IPS-NIHi11 (cell line): Measurements from ENCODE around the gene PGLYRP2.
"Not testable (repeated sequence)": the region's sequence is repeated elsewhere in the genome, so short reads cannot be mapped to it uniquely, and the experiment has no call there.

Source experiments
- DNase-seq: peaks from one replicate; pipeline ENCODE4 v3.0.0; 2012; ENCODE audit warnings: mixed read lengths, low spot score

PGLYRP2 gene

DNA sequence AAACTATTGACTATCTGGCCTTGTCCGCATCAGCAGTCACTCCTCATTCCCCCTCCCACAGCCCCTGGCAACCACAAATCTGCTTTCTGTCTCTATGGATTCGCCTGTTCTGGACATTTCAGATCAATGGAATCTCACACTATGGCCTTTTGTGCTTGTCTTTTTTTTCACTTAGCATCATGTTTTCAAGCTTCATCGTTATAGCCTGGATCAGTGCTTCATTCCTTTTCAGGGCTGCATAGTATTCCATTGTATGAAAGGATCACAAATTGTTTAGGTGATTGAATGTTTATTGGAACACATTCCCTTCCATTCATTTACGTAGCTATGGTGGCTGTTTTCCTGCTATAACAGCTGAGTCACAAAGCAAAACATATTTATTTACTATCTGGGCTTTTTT is 7.7 kb upstream of the PGLYRP2 start:
- no peak for DNase-seq

DNA sequence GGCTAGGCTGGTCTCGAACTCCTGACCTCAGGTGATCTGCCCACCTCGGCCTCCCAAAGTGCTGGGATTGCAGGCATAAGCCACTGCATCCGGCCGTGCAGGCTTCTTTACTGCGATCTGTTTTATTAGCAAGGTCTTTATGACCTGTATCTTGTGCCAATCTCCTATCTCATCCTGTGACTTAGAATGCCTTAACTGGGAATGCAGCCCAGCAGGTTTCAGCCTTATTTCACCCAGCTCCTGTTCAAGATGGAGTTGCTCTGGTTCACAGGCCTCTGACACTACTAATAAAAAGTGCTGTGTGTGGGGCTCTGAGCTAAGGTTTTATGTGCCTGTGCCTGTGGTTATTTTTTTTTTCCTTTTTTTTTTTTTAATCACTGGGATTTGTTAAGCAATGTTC is 6.5 kb upstream of the PGLYRP2 start:
- DNase-seq = not testable (repeated sequence)

DNA sequence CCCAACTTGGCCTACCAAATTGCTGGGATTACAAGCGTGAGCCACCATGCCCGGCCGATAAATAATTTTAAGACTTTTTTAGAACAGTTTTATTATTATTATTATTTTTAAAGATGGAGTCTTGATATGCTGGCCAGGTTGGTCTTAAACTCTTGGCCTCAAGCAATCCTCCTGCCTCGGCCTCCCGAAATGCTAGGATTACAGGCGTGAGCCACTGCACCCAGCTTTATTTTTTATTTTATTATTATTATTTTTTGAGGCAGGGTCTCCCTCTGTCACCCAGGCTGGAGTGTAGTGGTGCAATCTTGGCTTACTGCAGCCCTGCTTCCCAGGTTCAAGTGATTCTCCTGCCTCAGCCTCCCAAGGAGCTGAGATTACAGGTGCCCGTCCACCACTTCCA is 1.7 kb upstream of the PGLYRP2 start:
- not testable (repeated sequence) for DNase-seq

DNA sequence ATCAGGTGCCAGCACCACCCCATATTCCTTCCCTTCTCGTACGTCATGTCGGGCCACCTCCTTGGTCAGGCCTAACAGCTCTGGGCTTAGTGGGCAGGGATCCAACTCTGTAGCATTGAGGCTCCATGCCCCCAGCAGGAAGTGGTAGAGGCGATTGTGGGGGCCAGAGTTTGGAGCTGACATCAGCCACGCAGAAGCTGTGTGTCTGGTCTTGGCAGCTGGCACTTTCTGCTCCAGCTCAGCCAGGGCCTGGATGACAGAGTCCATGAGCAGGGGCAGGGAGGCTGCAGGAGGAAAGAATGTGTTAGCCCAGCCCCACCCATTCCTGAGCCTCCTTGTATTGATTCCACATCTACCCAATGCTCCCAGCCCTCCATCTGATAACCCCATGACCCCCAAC is 3.0 kb downstream of the PGLYRP2 start:
- DNase-seq = no peak

DNA sequence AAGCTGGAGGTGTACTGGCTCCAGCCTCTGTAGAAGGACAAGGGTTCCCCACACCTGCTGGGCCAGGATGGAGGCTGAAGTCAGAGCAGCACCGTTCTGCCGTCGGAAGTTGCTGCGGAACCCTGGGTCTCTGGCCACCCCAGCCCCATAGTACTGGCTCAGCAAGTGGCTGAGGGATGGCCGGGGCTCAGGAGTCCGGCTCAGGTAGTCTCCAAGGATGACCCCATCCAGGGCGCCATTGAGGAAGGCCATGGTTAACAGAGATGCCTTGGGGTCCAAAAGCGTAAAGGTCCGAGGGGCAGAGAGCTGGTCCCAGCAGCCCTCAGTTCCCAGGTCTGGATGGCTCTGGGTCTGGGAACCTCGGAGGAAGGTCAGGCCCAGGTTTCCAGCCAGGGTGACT is 3.7 kb downstream of the PGLYRP2 start:
- DNase-seq = no peak

DNA sequence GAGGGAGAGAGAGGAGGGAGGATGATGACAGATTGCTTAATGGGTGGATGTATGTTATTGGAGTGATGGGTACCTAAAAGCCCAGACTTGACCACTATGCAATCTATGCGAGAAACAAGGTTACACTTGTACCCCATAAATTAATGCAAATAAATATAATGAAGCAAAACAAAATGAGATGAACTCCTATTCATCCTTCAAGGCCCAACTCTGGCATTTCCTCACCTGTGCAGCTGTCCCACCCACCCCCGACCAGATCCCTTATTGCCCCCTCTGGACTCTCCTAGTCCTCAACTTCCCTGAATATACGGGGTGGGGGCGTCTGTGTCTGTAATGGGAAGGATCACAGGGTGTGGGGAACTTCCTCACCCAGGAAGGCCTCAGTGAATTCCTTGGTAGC is 4.1 kb downstream of the PGLYRP2 start:
- DNase-seq = no peak

DNA sequence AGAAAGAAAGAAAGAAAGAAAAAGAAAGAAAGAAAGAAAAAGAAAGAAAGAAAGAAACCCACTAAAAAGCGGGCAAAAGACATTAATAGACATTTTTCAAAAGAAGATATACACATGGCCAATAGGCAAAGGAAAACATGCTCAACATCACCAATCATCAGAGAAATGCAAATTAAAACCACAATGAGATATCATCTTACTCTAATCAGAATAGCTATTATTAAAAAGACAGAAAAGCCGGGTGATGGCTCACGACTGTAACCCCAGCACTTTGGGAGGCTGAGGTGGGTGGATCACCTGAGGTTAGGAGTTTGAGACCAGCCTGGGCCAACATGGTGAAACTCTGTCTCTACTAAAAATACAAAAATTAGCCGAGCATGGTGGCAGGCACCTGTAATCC is 5.5 kb downstream of the PGLYRP2 start:
- not testable (repeated sequence) for DNase-seq

DNA sequence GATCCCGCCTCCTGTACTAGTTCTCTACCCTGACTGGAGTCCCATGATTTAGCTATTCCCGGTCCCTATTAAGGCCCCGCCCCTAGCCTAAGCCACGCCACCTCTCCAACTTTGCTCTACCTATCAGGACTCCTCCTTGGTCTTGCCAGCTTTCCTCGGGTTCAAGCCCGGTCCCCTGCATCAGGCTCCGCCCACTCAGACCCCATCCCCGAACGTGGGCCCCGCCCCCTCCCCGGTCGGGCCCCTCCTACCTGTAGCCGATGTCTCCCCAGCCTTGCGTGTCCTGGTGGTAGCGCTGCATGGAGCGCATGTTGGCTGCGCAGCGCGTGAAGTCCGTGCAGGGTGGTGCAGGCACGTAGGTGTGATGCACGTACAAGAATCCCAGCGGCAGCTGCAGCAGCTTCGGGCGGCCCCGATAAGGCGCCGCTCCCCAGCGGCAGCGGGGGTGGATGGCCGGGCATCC is 7.6 kb downstream of the PGLYRP2 start:
- DNase-seq = no peak

DNA sequence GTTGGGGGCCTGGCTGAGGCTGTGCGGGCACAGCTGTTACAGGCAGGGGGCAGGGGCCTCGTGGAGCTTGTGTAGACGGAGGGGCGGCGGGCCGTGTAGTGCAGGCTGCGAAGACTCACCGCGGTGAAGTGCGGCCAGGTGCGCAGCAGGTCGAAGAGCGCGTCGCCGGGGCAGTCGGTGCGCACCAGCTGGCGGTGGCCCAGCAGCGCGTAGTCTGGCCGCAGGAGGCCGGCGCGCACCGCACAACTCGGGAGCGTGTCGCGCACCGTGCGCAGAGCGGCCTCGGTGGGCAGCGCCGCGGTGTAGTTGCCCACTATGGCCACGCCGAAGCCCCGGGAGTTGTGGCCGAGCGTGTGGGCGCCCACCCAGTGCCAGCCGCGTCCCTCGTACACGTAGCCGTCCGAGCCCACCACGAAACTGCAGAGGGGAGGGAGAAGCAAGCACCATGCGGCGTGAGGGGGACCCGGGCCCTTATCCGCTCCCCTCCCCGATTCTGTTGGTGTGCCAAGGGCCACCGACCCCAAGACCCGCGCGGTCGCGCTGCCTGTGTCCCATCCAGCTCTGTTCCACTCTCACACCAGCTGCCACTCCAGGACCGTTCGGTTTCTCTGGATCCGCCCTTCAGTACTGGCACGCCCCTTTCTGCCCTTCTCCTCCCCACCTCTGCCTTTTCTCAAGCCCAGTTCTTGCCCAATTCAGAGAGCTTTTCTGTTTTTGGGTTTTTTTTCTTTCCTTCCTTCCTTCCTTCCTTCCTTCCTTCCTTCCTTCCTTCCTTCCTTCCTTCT is 9.6 kb downstream of the PGLYRP2 start:
- peak; percentile 55 for DNase-seq

DNA sequence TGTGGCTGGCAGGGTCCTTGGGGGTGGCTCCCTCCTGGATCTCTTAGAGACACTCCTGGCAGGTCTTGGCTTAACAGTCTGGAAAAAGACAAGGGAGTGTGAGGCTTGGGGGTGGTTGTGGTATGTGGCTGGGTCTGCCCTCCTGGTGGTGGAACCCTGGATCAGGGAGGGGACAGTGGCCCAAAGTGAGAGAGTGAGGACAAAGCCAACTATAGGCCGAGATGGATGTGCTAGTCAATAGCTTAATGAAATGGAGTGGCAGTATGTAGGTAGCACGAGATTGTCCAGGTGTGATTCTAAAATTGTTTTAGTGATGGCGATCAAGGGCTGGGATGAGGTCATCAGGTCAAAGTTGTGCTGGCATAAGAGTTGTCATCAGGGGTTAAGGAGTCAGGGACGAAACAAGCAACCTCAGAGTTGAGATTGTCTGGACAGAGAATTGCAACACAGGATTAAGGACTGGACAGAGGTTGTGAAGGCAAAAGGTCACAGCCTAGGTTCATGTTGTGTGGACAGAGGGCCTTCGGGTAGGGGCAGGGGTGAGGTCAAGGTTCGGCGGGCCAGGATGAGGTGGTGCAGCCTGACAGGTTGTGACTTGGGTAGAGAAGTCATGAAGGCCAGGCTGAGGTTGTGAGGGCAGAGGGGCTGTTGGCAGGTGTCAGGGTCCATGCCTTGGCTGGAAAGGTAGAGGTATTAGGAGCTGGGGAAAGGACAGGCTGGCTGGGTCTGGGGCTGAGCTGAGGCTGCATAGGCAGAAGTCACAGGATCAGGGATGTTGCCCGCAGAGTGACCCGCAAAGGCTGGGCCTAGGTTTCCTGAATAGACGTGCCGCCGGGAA is 10.4 kb downstream of the PGLYRP2 start:
- no peak for DNase-seq

DNA sequence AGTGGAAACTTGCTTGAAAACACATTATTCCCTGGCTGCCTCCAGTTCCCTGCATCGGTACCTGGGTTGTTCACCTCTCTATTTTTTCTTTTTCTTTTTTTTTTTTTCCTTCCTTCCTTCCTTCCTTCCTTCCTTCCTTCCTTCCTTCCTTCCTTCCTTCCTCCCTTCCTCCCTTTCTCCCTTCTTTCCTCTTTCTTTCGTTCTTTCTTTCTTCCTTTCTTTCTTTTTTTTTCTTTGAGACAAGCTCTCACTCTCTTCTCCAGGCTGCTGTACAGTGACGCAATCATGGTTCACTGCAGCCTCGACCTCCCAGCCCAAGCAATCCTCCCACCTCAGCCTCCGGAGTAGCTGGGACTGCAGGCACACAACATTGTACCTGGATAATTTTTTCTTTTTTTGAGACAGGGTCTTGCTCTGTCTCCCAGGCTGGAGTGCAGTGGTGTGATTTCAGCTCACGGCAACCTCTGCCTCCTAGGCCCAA is 11.5 kb downstream of the PGLYRP2 start:
- no peak for DNase-seq

DNA sequence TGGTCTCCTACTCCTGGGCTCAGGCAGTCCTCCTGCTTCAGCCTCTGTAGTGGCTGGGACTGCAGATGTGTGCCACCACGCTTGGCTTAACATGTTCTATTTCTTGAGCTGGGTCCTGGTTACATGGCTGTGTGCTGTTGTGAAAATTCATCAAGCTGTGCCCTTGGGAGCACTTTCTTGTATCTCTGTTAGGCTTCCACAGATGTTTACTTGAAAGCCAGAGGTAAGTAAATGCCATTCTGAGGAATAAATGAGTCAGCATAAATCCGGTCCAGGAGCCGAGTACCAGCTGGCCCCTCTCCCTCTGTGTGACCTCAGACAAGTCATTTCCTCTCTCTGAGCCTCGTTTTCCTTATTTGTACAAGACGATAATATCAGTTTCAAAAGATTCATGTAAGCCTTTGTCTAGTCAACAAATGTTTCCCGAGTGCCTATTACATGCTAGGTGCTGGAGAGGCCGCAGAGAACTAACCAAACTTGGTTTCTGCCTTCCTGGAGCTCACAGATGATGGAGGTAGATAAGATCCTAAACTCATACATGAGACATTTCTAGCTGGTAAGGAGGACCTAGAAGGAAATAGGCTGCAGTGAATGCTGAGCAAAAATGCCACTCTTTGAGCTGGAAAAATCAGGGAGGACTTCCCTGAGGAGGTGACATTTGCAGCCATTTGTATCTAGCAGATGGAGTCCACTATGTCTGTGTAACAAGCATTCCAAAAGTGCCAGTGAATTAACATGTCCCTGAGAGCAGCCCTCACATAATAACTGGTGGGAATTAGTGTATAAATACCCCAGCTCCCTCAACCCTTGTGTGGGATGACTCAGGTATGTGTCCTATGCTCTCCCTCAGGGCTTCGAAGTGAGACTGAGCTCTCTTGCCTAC is 12.2 kb downstream of the PGLYRP2 start:
- DNase-seq = no peak

DNA sequence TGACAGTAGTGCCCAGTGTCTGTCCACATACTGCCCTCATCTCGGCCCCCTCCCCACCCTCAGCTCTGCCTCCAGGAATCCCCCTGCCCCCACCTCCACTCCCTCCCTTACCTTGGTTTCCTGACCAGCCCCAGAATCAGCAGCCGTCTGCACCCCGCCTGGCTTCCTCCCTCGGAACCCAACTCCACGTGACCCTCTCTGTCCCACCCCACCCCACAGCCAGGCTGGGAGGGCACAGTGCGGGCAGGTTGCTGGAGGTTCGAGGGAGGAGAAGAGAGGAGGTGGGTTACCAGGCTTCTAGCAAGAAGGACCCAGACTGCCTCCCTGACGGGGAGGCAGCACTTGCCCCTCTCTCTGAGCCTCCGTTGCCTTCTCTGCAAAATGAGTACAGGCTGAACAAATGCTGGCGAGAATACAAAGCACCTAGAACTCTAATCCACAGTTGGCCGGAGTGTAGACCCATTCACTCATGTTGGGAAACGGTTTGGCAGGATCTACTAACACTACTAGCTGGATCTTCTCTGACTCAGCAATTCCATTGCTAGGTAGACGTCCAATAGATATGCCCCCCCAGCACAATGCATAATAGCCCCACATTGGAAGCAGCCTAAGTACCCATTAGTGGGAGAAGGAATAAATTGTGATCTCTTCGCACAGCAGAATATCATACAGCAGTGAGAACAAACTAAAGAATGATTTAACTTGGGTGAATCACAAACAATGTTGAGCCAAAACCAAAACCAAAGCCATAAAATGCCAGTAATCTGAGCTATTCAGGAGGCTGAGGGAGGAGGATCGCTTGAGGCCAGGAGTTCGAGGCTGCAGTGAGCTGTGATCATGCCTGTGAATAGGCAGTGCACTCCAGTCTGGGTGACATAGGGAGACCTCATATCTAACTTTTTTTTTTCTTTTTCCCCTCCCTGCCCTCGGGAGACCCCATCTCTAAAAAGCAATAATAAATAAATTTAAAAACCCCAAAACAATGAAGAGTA is 14.6 kb downstream of the PGLYRP2 start, which contains the start of gene RASAL3:
Gene RASAL3, minus strand, starts transcription at position 151 of the 992 bp plus-strand sequence. CDS start 186 bp downstream, outside the sequence.
- no peak for DNase-seq

DNA sequence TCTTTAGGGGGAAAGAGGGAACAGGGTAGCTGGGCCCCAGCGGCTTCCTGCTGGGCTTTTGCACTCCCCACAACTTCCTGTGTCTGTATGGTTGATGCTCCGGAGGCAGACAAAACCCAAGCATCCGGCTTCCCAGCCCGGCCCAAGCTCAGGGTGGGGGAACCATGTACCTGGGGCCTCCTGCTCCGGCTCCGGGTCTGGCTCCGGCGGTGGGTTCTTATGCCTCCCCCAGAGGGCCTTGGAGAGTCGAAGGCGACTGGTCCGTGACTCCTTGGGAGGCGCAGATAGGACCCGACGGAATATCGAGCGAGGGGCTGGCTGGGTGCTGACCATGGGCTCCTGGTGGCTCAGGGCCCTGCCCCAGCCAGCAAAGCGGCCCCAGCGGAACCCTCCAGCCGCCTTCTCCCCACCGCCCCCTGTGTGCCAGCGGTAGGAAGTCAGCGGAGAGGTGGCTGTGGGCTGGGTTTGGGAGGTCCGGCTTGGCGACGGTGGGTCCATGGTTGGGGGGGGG is 15.4 kb downstream of the PGLYRP2 start:
- DNase-seq = no peak

DNA sequence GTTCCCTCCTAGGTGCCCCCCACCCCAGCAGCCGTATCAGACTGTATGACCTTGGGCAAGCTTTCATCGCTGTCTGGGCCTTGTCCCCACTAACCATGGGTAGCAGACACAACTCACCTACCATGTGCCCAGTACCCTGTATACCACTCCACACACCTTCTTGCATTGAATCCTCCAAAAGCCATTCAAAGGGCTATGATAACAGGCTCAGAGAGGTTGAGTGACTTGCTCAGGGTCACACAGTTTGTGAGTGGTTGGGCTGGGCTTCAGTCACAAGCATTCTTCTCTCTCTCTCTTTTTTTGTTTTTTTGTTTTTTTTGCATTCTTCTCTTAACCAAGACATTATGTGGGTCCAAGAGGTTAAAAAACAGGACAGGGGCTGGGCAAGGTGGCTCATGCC is 17.6 kb downstream of the PGLYRP2 start:
- no peak for DNase-seq

DNA sequence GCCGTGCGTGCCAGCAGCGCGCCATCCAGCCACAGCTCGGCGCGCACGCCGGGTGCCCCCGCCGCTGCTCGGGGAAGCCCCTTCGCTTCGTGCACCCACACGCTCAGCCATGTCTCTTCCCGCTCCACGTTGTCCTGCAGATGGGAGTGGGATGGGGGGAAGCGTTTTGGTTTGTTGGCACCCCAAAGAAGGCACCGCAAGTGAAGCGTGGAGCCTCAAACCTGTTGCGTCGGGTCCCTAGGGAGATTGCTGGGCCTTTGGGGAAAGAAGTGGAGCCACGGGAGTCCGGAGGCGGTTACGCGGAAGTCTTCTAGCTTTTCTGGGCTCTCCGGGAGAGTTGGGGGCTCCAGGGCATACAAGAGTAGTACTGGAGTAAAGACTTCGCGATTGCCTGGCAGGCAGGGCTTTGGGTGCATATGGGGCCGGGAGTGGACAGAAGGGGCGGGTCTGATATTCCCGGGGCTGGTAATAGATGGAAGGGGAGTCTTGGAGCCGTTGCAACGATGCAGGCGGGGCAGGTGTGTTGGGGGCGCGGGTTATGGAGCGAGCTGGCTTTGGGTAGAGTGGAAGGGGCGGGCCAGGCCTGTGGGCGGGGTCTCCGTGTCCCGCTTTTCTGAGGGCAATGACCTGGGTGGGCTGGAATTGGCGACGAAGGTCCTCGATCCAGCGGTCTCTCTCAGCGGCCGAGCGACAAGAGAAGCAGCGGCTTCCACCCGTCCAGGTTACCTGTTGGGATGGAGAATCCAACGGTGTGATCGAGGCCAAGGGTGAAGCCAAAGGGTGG is 21.4 kb downstream of the PGLYRP2 start:
- DNase-seq = no peak

DNA sequence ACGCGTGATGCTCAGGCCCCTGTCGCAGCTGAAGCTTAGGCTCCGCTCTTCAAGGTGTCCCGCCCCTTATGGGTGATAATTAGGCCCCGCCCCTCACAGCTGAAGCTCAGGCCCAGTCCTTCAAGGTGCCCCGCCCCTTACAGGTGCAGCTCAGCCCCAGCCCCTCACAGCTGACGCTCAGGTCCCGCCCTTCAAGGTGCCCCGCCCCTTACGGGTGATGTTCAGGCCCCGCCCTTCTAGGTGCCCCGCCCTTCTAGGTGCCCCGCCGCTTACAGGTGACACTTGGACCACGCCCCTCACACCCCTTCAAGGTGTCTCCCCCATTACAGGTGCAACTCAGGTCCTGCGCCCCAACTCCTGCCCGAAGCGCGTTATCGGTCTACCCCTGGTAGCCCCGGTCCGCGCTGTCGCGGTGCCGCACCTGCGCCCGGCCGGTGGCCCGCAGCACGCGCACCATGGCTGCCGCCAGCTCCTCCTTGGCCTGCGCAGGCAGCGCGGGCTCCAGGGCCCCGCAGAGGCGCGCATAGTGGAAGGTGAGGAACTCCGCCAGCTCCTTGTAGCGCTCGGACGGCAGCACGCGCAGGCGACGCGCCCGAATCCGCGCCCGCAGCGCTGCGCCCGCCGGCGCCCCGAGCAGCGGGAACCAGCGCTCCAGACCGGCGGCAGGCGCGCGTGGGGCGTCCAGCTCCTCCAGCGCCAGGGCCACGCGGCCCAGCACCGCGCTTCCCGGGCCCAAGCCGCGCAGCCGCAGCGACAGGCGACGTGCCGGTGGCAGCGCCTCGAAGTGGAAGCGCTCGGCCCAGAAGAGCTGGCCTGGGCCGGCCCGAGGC is 22.2 kb downstream of the PGLYRP2 start:
- DNase-seq = peak; percentile 90

DNA sequence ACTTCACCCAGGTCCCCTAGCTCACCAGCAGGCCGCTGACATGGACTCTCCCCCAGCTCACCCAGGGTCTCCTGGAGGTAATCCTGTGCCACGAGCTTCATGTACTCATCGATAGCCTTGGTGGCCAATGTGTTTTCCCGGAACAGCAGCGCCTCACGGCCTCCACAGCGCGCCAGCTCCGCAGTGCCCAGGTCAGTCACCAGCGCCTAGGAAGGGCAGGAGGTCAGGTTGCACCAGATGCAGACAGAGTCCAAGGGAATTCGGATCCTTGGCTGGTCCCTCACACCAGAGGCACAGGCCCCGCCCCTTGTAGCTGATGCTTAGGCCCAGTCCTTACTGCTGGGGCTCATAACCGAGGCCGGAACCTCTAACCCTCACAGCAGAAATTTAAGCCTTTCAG is 22.9 kb downstream of the PGLYRP2 start:
- DNase-seq = no peak

DNA sequence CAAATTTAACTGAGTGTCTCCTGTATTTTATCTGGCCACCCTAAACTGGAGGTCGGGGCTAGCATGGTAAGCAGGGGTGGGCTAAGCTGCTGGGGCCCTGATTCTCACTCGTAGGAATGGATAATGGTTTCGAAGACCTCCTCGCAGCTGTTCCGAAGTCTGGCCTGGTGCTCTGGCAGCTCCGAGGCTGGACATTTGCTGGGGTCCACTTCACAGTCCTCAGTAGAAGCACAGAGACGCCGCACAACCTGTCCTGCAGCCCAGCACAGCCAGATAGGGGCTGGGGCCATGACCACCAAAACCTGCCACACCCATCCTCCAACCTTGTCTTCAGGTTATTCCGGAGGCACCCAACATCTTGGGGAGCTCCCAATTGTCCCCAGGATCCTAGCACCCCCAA is 23.3 kb downstream of the PGLYRP2 start:
- DNase-seq = no peak
